ENCODE data around the gene PRF1. TPM values are rescaled to one million over a fixed set of nuclear protein-coding genes. Genes with fewer than 3 reads are reported as not detected.

The PRF1 gene
- total RNA-seq, 2 experiments from 2014 or later = 136 to 141 TPM

DNA sequence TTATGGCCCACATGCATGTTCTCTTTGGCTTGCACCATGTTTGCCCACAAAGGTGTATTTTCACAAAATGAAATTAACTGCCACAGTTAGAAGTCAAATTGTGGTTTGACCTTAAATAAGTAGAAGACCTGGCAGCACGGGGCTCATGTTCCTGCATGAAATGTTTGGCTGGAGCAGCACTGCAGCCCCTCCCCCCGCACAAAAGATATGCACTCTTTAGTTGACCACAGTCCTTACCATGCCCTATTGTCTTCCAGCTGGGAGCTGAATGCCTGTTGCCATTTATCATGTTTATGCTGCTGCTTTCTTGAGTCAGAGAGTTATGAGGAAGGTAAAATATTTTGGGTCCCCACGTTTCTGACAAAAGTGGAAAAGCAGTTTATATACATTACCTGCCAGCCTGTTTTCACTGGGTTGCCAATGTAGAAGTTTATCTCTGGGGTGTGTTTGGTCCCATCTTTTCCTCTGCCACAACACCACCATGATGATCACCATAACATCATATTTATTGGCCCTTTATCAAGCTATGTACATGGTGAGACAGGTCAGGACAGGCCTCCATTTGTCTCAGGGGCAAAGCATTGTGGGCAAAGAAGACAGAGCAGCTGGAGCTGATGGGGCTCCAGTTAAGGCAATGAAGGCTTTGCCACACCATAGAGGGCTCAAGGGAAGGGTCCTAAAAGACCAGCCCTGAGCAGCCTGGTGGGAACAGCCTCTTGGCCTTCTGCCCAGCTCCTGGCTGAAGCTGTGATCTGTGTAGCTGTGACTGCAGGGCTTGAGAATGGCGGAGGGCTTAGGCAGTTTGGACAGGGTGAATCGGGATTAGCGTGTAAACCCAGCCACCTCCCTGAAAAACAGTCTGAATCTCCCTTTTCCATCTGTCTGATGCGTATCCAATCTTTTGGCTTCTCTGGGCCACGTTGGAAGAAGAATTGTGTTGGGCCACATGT is 5.4 kb downstream of the PRF1 start:
- no peak for DNase-seq
- Mint-ChIP-seq H3K9me3 (no peaks in the 10 kb centered on the region), H3K4me1 (peaks cover 27% of the 10 kb centered on the region), H3K36me3 (ENCODE audit: low read depth) (peaks cover 34% of the 10 kb centered on the region), H3K27me3 (no peaks in the 10 kb centered on the region), H3K27ac (no peak overlapping the region), H3K4me3 (no peak overlapping the region)
- ChIA-PET CTCF (interaction anchor here (0.6 to 1.5 kb wide), 2 partner anchors 38 to 952 kb away, joined by 3 to 4 read pairs; no protein-coding TSS in a partner anchor), POLR2A (no interaction called here)

- ChIA-PET CTCF (interaction anchor here (1.5 kb wide), 1 partner anchor 37 kb away, joined by 4 read pairs; no protein-coding TSS in a partner anchor), POLR2A (no interaction called here)
- no peaks in the 10 kb centered on the region for H3K9me3 Mint-ChIP-seq
- H3K4me3 Mint-ChIP-seq = no peak overlapping the region
- H3K27me3 Mint-ChIP-seq = no peaks in the 10 kb centered on the region
- no peak for DNase-seq
- H3K27ac Mint-ChIP-seq = no peak overlapping the region
- peaks cover 22% of the 10 kb centered on the region for H3K4me1 Mint-ChIP-seq
- H3K36me3 Mint-ChIP-seq (ENCODE audit: low read depth) = peaks cover 31% of the 10 kb centered on the region
Measured at GRCh38 chr10:70596110-70596798, 6.3 kb downstream of the PRF1 start.

GRCh38 chr10:70595566-70596016 is 7.0 kb downstream of the PRF1 start:
- ChIA-PET POLR2A (no interaction called here), CTCF (no interaction called here)

GRCh38 chr10:70594161-70594560 is 8.4 kb downstream of the PRF1 start:
- no peak overlapping the region for H3K27ac Mint-ChIP-seq
- POLR2A ChIA-PET = no interaction called here
- H3K4me1 Mint-ChIP-seq = peaks cover 15% of the 10 kb centered on the region

More at GRCh38 chr10:70595566-70596016, 7.0 kb downstream of the PRF1 start:
- peaks cover 3% of the 10 kb centered on the region for H3K27me3 Mint-ChIP-seq
- H3K27ac Mint-ChIP-seq = no peak overlapping the region
- peak; percentile 15 for DNase-seq
- H3K9me3 Mint-ChIP-seq = no peaks in the 10 kb centered on the region
- H3K4me3 Mint-ChIP-seq = no peak overlapping the region
- H3K36me3 Mint-ChIP-seq (ENCODE audit: low read depth) = peaks cover 31% of the 10 kb centered on the region
- H3K4me1 Mint-ChIP-seq = peaks cover 19% of the 10 kb centered on the region

GRCh38 chr10:70593513-70593890 is 9.0 kb downstream of the PRF1 start:
- Mint-ChIP-seq H3K27me3 (peaks cover 12% of the 10 kb centered on the region), H3K9me3 (no peaks in the 10 kb centered on the region), H3K4me3 (no peak overlapping the region), H3K27ac (no peak overlapping the region), H3K4me1 (peaks cover 12% of the 10 kb centered on the region), H3K36me3 (ENCODE audit: low read depth) (peaks cover 18% of the 10 kb centered on the region)
- CTCF ChIA-PET = interaction anchor here (0.6 kb wide), 1 partner anchor 23 kb away, joined by 3 read pairs; no protein-coding TSS in a partner anchor
- DNase-seq = peak; percentile 14
- POLR2A ChIA-PET = no interaction called here

More at GRCh38 chr10:70594161-70594560, 8.4 kb downstream of the PRF1 start:
- CTCF ChIA-PET = interaction anchor here (1.3 kb wide), 1 partner anchor 16 kb away, joined by 3 read pairs; no protein-coding TSS in a partner anchor
- DNase-seq = peak; percentile 12
- Mint-ChIP-seq H3K27me3 (peaks cover 7% of the 10 kb centered on the region), H3K36me3 (ENCODE audit: low read depth) (peaks cover 24% of the 10 kb centered on the region), H3K4me3 (no peak overlapping the region), H3K9me3 (no peaks in the 10 kb centered on the region)

GRCh38 chr10:70592746-70593512 is 9.6 kb downstream of the PRF1 start:
- Mint-ChIP-seq H3K36me3 (ENCODE audit: low read depth) (peaks cover 13% of the 10 kb centered on the region), H3K27me3 (peaks cover 18% of the 10 kb centered on the region), H3K4me1 (peaks cover 12% of the 10 kb centered on the region), H3K9me3 (no peaks in the 10 kb centered on the region), H3K4me3 (no peak overlapping the region), H3K27ac (no peak overlapping the region)
- peak; percentile 14 for DNase-seq
- CTCF ChIA-PET = interaction anchor here (0.6 to 1.0 kb wide), 2 partner anchors 22 to 34 kb away, joined by 3 read pairs; no protein-coding TSS in a partner anchor
- POLR2A ChIA-PET = interaction anchor here (1.0 to 2.0 kb wide), 3 partner anchors 9 to 15 kb away, joined by 4 to 9 read pairs (median 5); no protein-coding TSS in a partner anchor

GRCh38 chr10:70592186-70592735 is 10.3 kb downstream of the PRF1 start:
- H3K4me1 Mint-ChIP-seq = peaks cover 11% of the 10 kb centered on the region
- H3K9me3 Mint-ChIP-seq = no peaks in the 10 kb centered on the region
- peaks cover 6% of the 10 kb centered on the region for H3K36me3 Mint-ChIP-seq (ENCODE audit: low read depth)
- DNase-seq = peak; percentile 14
- POLR2A ChIA-PET = interaction anchor here (1.0 to 2.0 kb wide), 3 partner anchors 9 to 14 kb away, joined by 4 to 9 read pairs (median 5); no protein-coding TSS in a partner anchor
- CTCF ChIA-PET = interaction anchor here (1.0 kb wide), 1 partner anchor 33 kb away, joined by 3 read pairs; no protein-coding TSS in a partner anchor
- H3K4me3 Mint-ChIP-seq = no peak overlapping the region
- no peak overlapping the region for H3K27ac Mint-ChIP-seq
- peaks cover 21% of the 10 kb centered on the region for H3K27me3 Mint-ChIP-seq

GRCh38 chr10:70590655-70591416 is 11.7 kb downstream of the PRF1 start:
- ChIA-PET POLR2A (interaction anchor here (0.7 to 1.2 kb wide), 2 partner anchors 13 to 31 kb away, joined by 3 read pairs; no protein-coding TSS in a partner anchor), CTCF (interaction anchor here (0.7 to 1.3 kb wide), 4 partner anchors 15 to 32 kb away, joined by 3 to 5 read pairs (median 3); no protein-coding TSS in a partner anchor)
- Mint-ChIP-seq H3K4me3 (no peak overlapping the region), H3K4me1 (peaks cover 6% of the 10 kb centered on the region), H3K27ac (no peak overlapping the region), H3K27me3 (peaks cover 30% of the 10 kb centered on the region), H3K36me3 (ENCODE audit: low read depth) (no peaks in the 10 kb centered on the region), H3K9me3 (no peaks in the 10 kb centered on the region)
- peak; percentile 10 for DNase-seq

DNA sequence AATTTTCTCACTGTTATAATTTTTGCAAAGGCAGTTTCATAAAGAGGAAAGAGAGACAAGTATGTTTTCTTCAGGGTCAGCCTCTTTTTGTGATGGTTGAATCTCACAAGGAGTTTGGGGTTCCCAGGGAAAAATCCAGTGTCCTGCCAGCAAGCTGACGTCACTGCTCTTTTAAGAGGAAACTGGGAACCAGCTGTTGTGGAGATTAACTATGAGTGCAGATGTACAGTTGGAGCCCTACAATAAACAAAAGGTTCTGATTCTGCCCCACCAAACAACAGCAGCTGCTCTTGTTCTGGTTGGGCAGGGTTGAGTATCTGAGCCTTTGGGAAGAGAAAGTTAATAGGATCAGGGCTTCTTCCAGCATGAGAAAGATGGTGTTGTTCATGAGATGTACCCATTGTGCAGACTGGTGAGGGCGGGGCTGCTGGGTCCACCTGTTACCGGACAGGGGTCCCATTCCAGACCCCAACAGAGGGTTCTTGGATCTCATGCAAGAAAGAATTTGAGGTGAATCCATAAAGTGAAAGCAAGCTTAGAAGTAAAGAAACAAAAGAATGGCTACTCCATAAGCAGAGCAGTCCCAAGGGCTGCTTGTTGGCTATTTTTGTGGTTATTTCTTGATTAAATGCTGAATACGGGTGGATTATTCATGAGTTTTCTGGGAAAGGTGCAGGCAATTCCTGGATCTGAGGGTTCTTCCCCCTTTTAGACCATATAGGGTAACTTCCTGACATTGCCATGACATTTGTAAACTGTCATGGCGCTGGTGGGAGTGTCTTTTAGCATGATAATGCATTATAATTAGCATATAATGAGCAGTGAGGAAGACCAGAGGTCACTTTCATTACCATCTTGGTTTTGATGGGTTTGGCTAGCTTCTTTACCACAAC is 12.5 kb downstream of the PRF1 start:
- H3K4me3 Mint-ChIP-seq = no peak overlapping the region
- peak; percentile 8 for DNase-seq
- no peaks in the 10 kb centered on the region for H3K9me3 Mint-ChIP-seq
- no peak overlapping the region for H3K27ac Mint-ChIP-seq
- POLR2A ChIA-PET = interaction anchor here (1.2 kb wide), 1 partner anchor 12 kb away, joined by 3 read pairs; no protein-coding TSS in a partner anchor
- H3K4me1 Mint-ChIP-seq = peaks cover 5% of the 10 kb centered on the region
- H3K27me3 Mint-ChIP-seq = peaks cover 30% of the 10 kb centered on the region
- CTCF ChIA-PET = interaction anchor here (0.7 to 1.3 kb wide), 2 partner anchors 14 to 31 kb away, joined by 3 to 5 read pairs; no protein-coding TSS in a partner anchor
- H3K36me3 Mint-ChIP-seq (ENCODE audit: low read depth) = no peaks in the 10 kb centered on the region

- H3K4me3 Mint-ChIP-seq = no peak overlapping the region
- ChIA-PET CTCF (interaction anchor here (0.6 to 1.3 kb wide), 2 partner anchors 30 to 215 kb away, joined by 3 to 5 read pairs; no protein-coding TSS in a partner anchor), POLR2A (no interaction called here)
- no peak for DNase-seq
- H3K36me3 Mint-ChIP-seq (ENCODE audit: low read depth) = no peaks in the 10 kb centered on the region
- H3K27ac Mint-ChIP-seq = no peak overlapping the region
- H3K4me1 Mint-ChIP-seq = peaks cover 2% of the 10 kb centered on the region
- H3K9me3 Mint-ChIP-seq = no peaks in the 10 kb centered on the region
- peaks cover 30% of the 10 kb centered on the region for H3K27me3 Mint-ChIP-seq
Measured at GRCh38 chr10:70588859-70589570, 13.5 kb downstream of the PRF1 start.

Measured in activated CD4-positive, alpha-beta memory T cell treated with anti-CD3 and anti-CD28 coated beads, Interleukin-2, amount 10 ng/mL, durations not matched to agents 7 days and 5 days (primary cell).